PC-9 (cell line): ENCODE measurements around the gene SKI. TPM values are rescaled to one million over a fixed set of nuclear protein-coding genes. Genes with fewer than 3 reads are reported as not detected.

Source experiments
- BruUV-seq: library from RNA; stranded (reverse); fragments of 400-500 nt; replicated peaks from 2 replicates; lab custom pipeline; 2021; lab: Mats Ljungman, UMichigan
- CTCF ChIA-PET: fragments of 300-600 bp; sonication (Branson Sonifier 250); formaldehyde crosslinking; loops from one replicate; lab custom pipeline; 2022; ENCODE audit warnings: antibody characterized with exemption; lab: Charles Lee
- POLR2A ChIA-PET: fragments of 300-600 bp; sonication (Branson Sonifier 250); formaldehyde crosslinking; loops from one replicate; lab custom pipeline; 2022; ENCODE audit warnings: antibody characterized with exemption; ENCODE audit not compliant: unreplicated experiment; lab: Charles Lee
- DNase-seq, 2 experiments: peaks; one replicate each; pipeline versions ENCODE4 v3.0.0 to v3.0.0-alpha.2; 2015 to 2022; ENCODE audit warnings: mixed read lengths in 1 of 2
- H2AFZ ChIP-seq: fragments of 200-600 bp; sonication (generic); 2 replicates; pipeline ENCODE4 v1.8.1; 2017; ENCODE audit warnings: antibody characterized with exemption
- H3F3A ChIP-seq: fragments of 200-600 bp; sonication (generic); 2 replicates; pipeline ENCODE4 v1.8.1; 2017; ENCODE audit warnings: antibody characterized with exemption, mild to moderate bottlenecking, low read depth; ENCODE audit not compliant: insufficient read depth
- H3K27ac ChIP-seq: fragments of 200-600 bp; sonication (generic); 2 replicates; pipeline ENCODE4 v1.6.1; 2016; ENCODE audit warnings: mixed run types
- H3K27me3 ChIP-seq: fragments of 200-600 bp; sonication (generic); 2 replicates; pipeline ENCODE4 v1.6.1; 2016; ENCODE audit warnings: low read depth, mixed run types; ENCODE audit not compliant: insufficient read depth
- H3K36me3 ChIP-seq: fragments of 200-600 bp; sonication (generic); 2 replicates; pipeline ENCODE4 v1.6.1; 2016; ENCODE audit warnings: low read depth, mixed run types
- H3K4me1 ChIP-seq: fragments of 200-600 bp; sonication (generic); replicated peaks from 2 replicates; pipeline ENCODE4 v1.6.1; 2016; ENCODE audit warnings: mixed run types; ENCODE audit not compliant: insufficient read depth
- H3K4me2 ChIP-seq: fragments of 200-600 bp; sonication (generic); 2 replicates; pipeline ENCODE4 v1.6.1; 2017; ENCODE audit warnings: mixed run types
- H3K4me3 ChIP-seq: fragments of 200-600 bp; sonication (generic); 2 replicates; pipeline ENCODE4 v1.6.1; 2016; ENCODE audit warnings: mixed run types
- H3K79me2 ChIP-seq: fragments of 200-600 bp; sonication (generic); 2 replicates; pipeline ENCODE4 v1.6.1; 2017; ENCODE audit warnings: low read depth, mixed run types
- H3K9me2 ChIP-seq: fragments of 200-600 bp; sonication (generic); 2 replicates; pipeline ENCODE4 v1.8.1; 2017; ENCODE audit warnings: mild to moderate bottlenecking; ENCODE audit not compliant: insufficient read depth
- H3K9me3 ChIP-seq: fragments of 200-600 bp; sonication (generic); 2 replicates; pipeline ENCODE4 v1.8.1; 2016; ENCODE audit warnings: low read depth; ENCODE audit not compliant: insufficient read depth
- H4K20me1 ChIP-seq: fragments of 200-600 bp; sonication (generic); 2 replicates; pipeline ENCODE4 v1.8.1; 2017; ENCODE audit not compliant: insufficient read depth
- CTCF ChIP-seq: fragments of 200-600 bp; sonication (generic); conservative IDR thresholded peaks from 2 replicates; pipeline ENCODE4 v1.6.1; 2017; ENCODE audit warnings: mixed run types, antibody characterized with exemption, mild to moderate bottlenecking, moderate library complexity
- EZH2 ChIP-seq: fragments of 200-600 bp; sonication (generic); IDR thresholded peaks from 2 replicates; pipeline ENCODE4 v1.8.0; 2017; ENCODE audit warnings: antibody characterized with exemption, low read depth
- intact Hi-C: fragments of 100-400 bp; cut with micrococcal nuclease; formaldehyde crosslinking; loops from one replicate; pipeline ENCODE4 v1.10.0; 2022; ENCODE audit not compliant: unreplicated experiment
- total RNA-seq: library from RNA; stranded (reverse); gene quantifications from 2 replicates; pipeline ENCODE4 v1.2.3, GENCODE V29; 2021

Gene SKI
- total RNA-seq, 1 experiment from 2014 or later: 36.2 TPM

GRCh38 chr1:2340086-2340917 is 112.2 kb downstream of the SKI start:
- H3K4me3 ChIP-seq: no peak overlapping the region
- peaks cover 18% of the 10 kb centered on the region; the same call in 1 of the 2 replicates for H3K27me3 ChIP-seq
- no TSS peak for BruUV-seq
- no peak for TF ChIP-seq EZH2
- no peak for TF ChIP-seq CTCF
- no peaks in the 10 kb centered on the region; the same call in 1 of the 2 replicates for H4K20me1 ChIP-seq
- POLR2A ChIA-PET: no interaction called here
- CTCF ChIA-PET: no interaction called here
- DNase-seq: no peak
- H3K79me2 ChIP-seq: no peaks in the 10 kb centered on the region
- no peaks in the 10 kb centered on the region for H3K36me3 ChIP-seq
- no peaks in the 10 kb centered on the region for H3K9me3 ChIP-seq
- H2AFZ ChIP-seq: no peak overlapping the region
- H3K4me2 ChIP-seq: no peak overlapping the region
- no peaks in the 10 kb centered on the region for H3K4me1 ChIP-seq
- no peaks in the 10 kb centered on the region for H3K9me2 ChIP-seq
- H3F3A ChIP-seq: no peaks in the 10 kb centered on the region
- no peak overlapping the region for H3K27ac ChIP-seq
- intact Hi-C loops: no loop called here

GRCh38 chr1:2340918-2341254 is 112.8 kb downstream of the SKI start:
- H3K27me3 ChIP-seq: peaks cover 18% of the 10 kb centered on the region; the same call in 1 of the 2 replicates
- H2AFZ ChIP-seq: no peak overlapping the region
- intact Hi-C loops: no loop called here
- H3K36me3 ChIP-seq: no peaks in the 10 kb centered on the region
- H3K79me2 ChIP-seq: no peaks in the 10 kb centered on the region
- H3K4me2 ChIP-seq: no peak overlapping the region
- CTCF ChIA-PET: no interaction called here
- H3K4me1 ChIP-seq: no peaks in the 10 kb centered on the region
- H3K9me2 ChIP-seq: no peaks in the 10 kb centered on the region
- H3F3A ChIP-seq: no peaks in the 10 kb centered on the region
- H3K4me3 ChIP-seq: no peak overlapping the region
- H4K20me1 ChIP-seq: no peaks in the 10 kb centered on the region; the same call in 1 of the 2 replicates
- no peak overlapping the region for H3K27ac ChIP-seq
- DNase-seq: no peak
- POLR2A ChIA-PET: no interaction called here
- BruUV-seq: no TSS peak
- TF ChIP-seq CTCF: no peak
- TF ChIP-seq EZH2: no peak
- H3K9me3 ChIP-seq: no peaks in the 10 kb centered on the region

GRCh38 chr1:2341706-2342383 is 113.7 kb downstream of the SKI start:
- Histone ChIP-seq H3K79me2 (no peaks in the 10 kb centered on the region), H3F3A (no peaks in the 10 kb centered on the region), H3K4me3 (no peak overlapping the region), H3K36me3 (no peaks in the 10 kb centered on the region), H3K9me2 (no peaks in the 10 kb centered on the region), H3K9me3 (no peaks in the 10 kb centered on the region), H2AFZ (no peak overlapping the region), H3K4me2 (no peak overlapping the region), H3K27ac (no peak overlapping the region), H3K4me1 (no peaks in the 10 kb centered on the region), H3K27me3 (peaks cover 18% of the 10 kb centered on the region; the same call in 1 of the 2 replicates), H4K20me1 (no peaks in the 10 kb centered on the region; the same call in 1 of the 2 replicates)
- POLR2A ChIA-PET: no interaction called here
- CTCF ChIA-PET: no interaction called here
- TF ChIP-seq CTCF (no peak), EZH2 (no peak)
- intact Hi-C loops: no loop called here
- no peak for DNase-seq
- no TSS peak for BruUV-seq
